EL (cell line): ENCODE data around the gene UQCC2.

Experiments used
- DNase-seq: peaks from one replicate; pipeline ENCODE4 v3.0.0-alpha.2; 2016

Gene UQCC2

GRCh38 chr6:33744001-33744848, 32.7 kb upstream of the UQCC2 start:
- DNase-seq: peak; percentile 77

GRCh38 chr6:33742837-33743236, 31.3 kb upstream of the UQCC2 start:
- no peak for DNase-seq

GRCh38 chr6:33742092-33742491, 30.6 kb upstream of the UQCC2 start:
- DNase-seq: no peak

- no peak for DNase-seq
These were observed 29.3 kb upstream of the UQCC2 start for GRCh38 chr6:33740794-33741193.

GRCh38 chr6:33740204-33740608, 28.7 kb upstream of the UQCC2 start:
- no peak for DNase-seq

- no peak for DNase-seq
These were observed 28.1 kb upstream of the UQCC2 start for GRCh38 chr6:33739571-33739970.

GRCh38 chr6:33738879-33739278, 27.4 kb upstream of the UQCC2 start:
- no peak for DNase-seq

- DNase-seq: no peak
These were observed 26.7 kb upstream of the UQCC2 start for GRCh38 chr6:33738153-33738552.

- no peak for DNase-seq
These were observed 25.9 kb upstream of the UQCC2 start for GRCh38 chr6:33737267-33738026.

- no peak for DNase-seq
These were observed 23.7 kb upstream of the UQCC2 start for GRCh38 chr6:33735216-33735615.

GRCh38 chr6:33733709-33734007, 22.2 kb upstream of the UQCC2 start:
- no peak for DNase-seq

- DNase-seq: no peak
These were observed 21.6 kb upstream of the UQCC2 start for GRCh38 chr6:33732817-33733708.

- no peak for DNase-seq
These were observed 20.9 kb upstream of the UQCC2 start for GRCh38 chr6:33732385-33732784.

GRCh38 chr6:33731751-33732282, 20.3 kb upstream of the UQCC2 start:
- DNase-seq: no peak

- DNase-seq: no peak
These were observed 19.5 kb upstream of the UQCC2 start for GRCh38 chr6:33731035-33731434.

GRCh38 chr6:33730611-33731010, 19.1 kb upstream of the UQCC2 start:
- no peak for DNase-seq

GRCh38 chr6:33729059-33729458, 17.6 kb upstream of the UQCC2 start:
- no peak for DNase-seq

GRCh38 chr6:33728438-33728837, 16.9 kb upstream of the UQCC2 start:
- no peak for DNase-seq

- no peak for DNase-seq
These were observed 16.4 kb upstream of the UQCC2 start for GRCh38 chr6:33727932-33728331.

GRCh38 chr6:33727126-33727525, 15.6 kb upstream of the UQCC2 start:
- no peak for DNase-seq

GRCh38 chr6:33726696-33727095, 15.2 kb upstream of the UQCC2 start:
- no peak for DNase-seq

GRCh38 chr6:33725891-33726673, 14.6 kb upstream of the UQCC2 start:
- DNase-seq: no peak
